Coronary artery (tissue), 2 donors: ENCODE data around the gene SMIM33.

Source experiments
- DNase-seq: peaks from one replicate; pipeline ENCODE4 v3.0.0-alpha.2; 2017; ENCODE audit warnings: low spot score
- H3K27ac ChIP-seq, 2 donors: fragments of 200-600 bp; sonication (generic); one replicate each; pipeline ENCODE4 v1.5.1; 2016 to 2019
- H3K4me3 ChIP-seq: fragments of 200-600 bp; sonication (generic); 2 replicates; pipeline ENCODE4 v1.5.1; 2016; ENCODE audit warnings: mild to moderate bottlenecking, moderate library complexity
- CTCF ChIP-seq: fragments of 200-600 bp; sonication (generic); IDR thresholded peaks from one replicate; pipeline ENCODE4 v1.5.1; 2019; ENCODE audit warnings: antibody characterized with exemption

SMIM33 gene

GRCh38 chr5:139457653-139458306 is 13.0 kb upstream of the SMIM33 start:
- no peak for TF ChIP-seq CTCF
- H3K4me3 ChIP-seq = no peak overlapping the region
- H3K27ac ChIP-seq = no peak overlapping the region
- no peak for DNase-seq

- no peak for TF ChIP-seq CTCF
- Histone ChIP-seq H3K27ac (peak overlapping the region; percentile 16 to 58), H3K4me3 (no peak overlapping the region)
- no peak for DNase-seq
Measured at GRCh38 chr5:139458580-139459407, 12.0 kb upstream of the SMIM33 start.

GRCh38 chr5:139459451-139459934 is 11.3 kb upstream of the SMIM33 start:
- no peak for TF ChIP-seq CTCF
- no peak for DNase-seq
- Histone ChIP-seq H3K27ac (peak overlapping the region in 1 of 2 donors; percentile 58), H3K4me3 (no peak overlapping the region)

- no peak for TF ChIP-seq CTCF
- DNase-seq = no peak
- H3K27ac ChIP-seq = no peak overlapping the region
- no peak overlapping the region for H3K4me3 ChIP-seq
Measured at GRCh38 chr5:139460455-139460854, 10.3 kb upstream of the SMIM33 start.

GRCh38 chr5:139461176-139461575 is 9.6 kb upstream of the SMIM33 start:
- no peak for DNase-seq
- Histone ChIP-seq H3K4me3 (peak overlapping the region; percentile 44), H3K27ac (peak overlapping the region in 1 of 2 donors; percentile 66)
- no peak for TF ChIP-seq CTCF

- no peak for DNase-seq
- H3K27ac ChIP-seq = peak overlapping the region in 1 of 2 donors; percentile 66
Measured at GRCh38 chr5:139461698-139462097, 9.1 kb upstream of the SMIM33 start.

More at GRCh38 chr5:139461698-139462097, 9.1 kb upstream of the SMIM33 start:
- no peak for TF ChIP-seq CTCF
- peak overlapping the region; percentile 44 for H3K4me3 ChIP-seq
